Upper lobe of left lung (tissue), 6 donors: Measurements from ENCODE around the gene EFCAB10. TPM values are rescaled to one million over a fixed set of nuclear protein-coding genes. Genes with fewer than 3 reads are reported as not detected.

ENCODE experiments used
- ATAC-seq, 2 donors: fragments of 200-7000 bp; cut with Tn5 transposase; one replicate each; pipeline ENCODE4 v1.9.1; 2022; ENCODE audit warnings: mild to moderate bottlenecking in 2 of 2, moderate library complexity in 2 of 2; ENCODE audit not compliant: low FRiP score in 2 of 2
- DNase-seq, 2 donors: peaks; one replicate each; pipeline ENCODE4 v3.0.0-alpha.2; 2019 to 2020
- H3K27ac ChIP-seq, 4 donors: fragments of 200-600 bp; sonication (generic); one replicate each; pipeline ENCODE4 v1.5.1; 2016 to 2019
- H3K27me3 ChIP-seq, 4 donors: fragments of 200-600 bp; sonication (generic); one replicate each; pipeline ENCODE4 v1.5.1; 2017 to 2019
- H3K36me3 ChIP-seq, 4 donors: fragments of 200-600 bp; sonication (generic); one replicate each; pipeline ENCODE4 v1.5.1; 2016 to 2019
- H3K4me1 ChIP-seq, 4 donors: fragments of 200-600 bp; sonication (generic); one replicate each; pipeline ENCODE4 v1.5.1; 2018 to 2019
- H3K4me3 ChIP-seq, 4 donors: fragments of 200-600 bp; sonication (generic); one replicate each; pipeline ENCODE4 v1.5.1; 2017 to 2019; ENCODE audit warnings: mild to moderate bottlenecking in 2 of 4, moderate library complexity in 1 of 4
- H3K9me3 ChIP-seq, 4 donors: fragments of 200-600 bp; sonication (generic); one replicate each; pipeline ENCODE4 v1.5.1; 2018 to 2019
- EP300 ChIP-seq, 4 donors: sonication (generic); formaldehyde crosslinking; IDR thresholded peaks; one replicate each; pipeline ENCODE4 v1.5.1; 2017; ENCODE audit warnings: antibody characterized with exemption in 4 of 4, control low read depth in 2 of 4
- POLR2A ChIP-seq, 4 donors: fragments of 450-650 bp; IDR thresholded peaks; one replicate each; pipeline ENCODE4 v1.5.1; 2016 to 2017; ENCODE audit warnings: antibody characterized with exemption in 4 of 4, mild to moderate bottlenecking in 2 of 4
- POLR2AphosphoS5 ChIP-seq, 2 donors: sonication (generic); formaldehyde crosslinking; IDR thresholded peaks; one replicate each; pipeline ENCODE4 v1.5.1; 2017; ENCODE audit warnings: antibody characterized with exemption in 2 of 2
- WGBS, 2 donors: methylation state at CpG; one replicate each; pipeline ENCODE4 v1.1.5; 2017 to 2018; 5-methylcytosine and 5-hydroxymethylcytosine counted together
- total RNA-seq, 6 donors: library from RNA; depleted of rRNA in 4 of 6; stranded (reverse); fragments of >200 nt in 4 of 6; gene quantifications; one replicate each; pipeline versions ENCODE4 v1.1.0 to v1.2.1, GENCODE V29; 2016 to 2021
- TF ChIP-seq, protein P1 (sequence below), 6 experiments: fragments of 450-650 bp in 4 of 6; fragments of 200-600 bp in 2 of 6; sonication (generic) in 2 of 6; IDR thresholded peaks; one replicate each; pipeline ENCODE4 v1.5.1; 2016 to 2019; ENCODE audit warnings: antibody characterized with exemption in 6 of 6
- donor health status: DM: no; HTN: no; CAD: no; lungs with moderate emphysema.
- donor health status: DM: no; HTN: yes; CAD: no; lungs with severe emphysema.

EFCAB10 gene
- total RNA-seq, 6 donors from 2014 or later = 0.86 to 26.2 (median 5.1) TPM; not detected in 1

DNA sequence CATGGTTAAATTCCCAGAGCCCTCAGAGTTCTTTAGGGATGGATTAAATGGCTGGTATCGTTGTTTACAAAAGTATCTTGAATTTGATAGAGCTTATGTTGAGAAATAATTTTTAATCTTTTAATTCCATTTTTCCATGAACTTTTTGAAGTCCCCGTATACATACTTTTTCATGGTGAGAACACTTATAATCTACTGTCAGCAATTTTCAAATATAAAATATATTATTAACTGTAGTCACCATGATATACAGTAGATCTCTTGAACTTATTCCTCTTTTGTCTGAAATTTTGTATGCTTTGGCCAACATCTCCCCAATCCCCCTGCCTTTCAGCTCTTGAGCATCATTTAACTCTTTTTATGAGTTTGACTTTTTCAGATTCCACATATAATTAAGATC is 9.4 kb downstream of the EFCAB10 start:
- peaks cover 0 to 21% (median 11%) of the 10 kb centered on the region in 4 donors for H3K36me3 ChIP-seq
- DNase-seq (no peak), ATAC-seq (no peak)
- H3K9me3 ChIP-seq = no peaks in the 10 kb centered on the region
- no peak for TF ChIP-seq EP300 (IDR thresholded peaks at IDR 0.05)
- TF ChIP-seq, protein P1, sequence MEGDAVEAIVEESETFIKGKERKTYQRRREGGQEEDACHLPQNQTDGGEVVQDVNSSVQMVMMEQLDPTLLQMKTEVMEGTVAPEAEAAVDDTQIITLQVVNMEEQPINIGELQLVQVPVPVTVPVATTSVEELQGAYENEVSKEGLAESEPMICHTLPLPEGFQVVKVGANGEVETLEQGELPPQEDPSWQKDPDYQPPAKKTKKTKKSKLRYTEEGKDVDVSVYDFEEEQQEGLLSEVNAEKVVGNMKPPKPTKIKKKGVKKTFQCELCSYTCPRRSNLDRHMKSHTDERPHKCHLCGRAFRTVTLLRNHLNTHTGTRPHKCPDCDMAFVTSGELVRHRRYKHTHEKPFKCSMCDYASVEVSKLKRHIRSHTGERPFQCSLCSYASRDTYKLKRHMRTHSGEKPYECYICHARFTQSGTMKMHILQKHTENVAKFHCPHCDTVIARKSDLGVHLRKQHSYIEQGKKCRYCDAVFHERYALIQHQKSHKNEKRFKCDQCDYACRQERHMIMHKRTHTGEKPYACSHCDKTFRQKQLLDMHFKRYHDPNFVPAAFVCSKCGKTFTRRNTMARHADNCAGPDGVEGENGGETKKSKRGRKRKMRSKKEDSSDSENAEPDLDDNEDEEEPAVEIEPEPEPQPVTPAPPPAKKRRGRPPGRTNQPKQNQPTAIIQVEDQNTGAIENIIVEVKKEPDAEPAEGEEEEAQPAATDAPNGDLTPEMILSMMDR (IDR thresholded peaks at IDR 0.05) = no peak
- no peak for TF ChIP-seq POLR2AphosphoS5 (IDR thresholded peaks at IDR 0.05)
- TF ChIP-seq POLR2A (IDR thresholded peaks at IDR 0.05) = no peak
- H3K27me3 ChIP-seq = no peaks in the 10 kb centered on the region
- H3K4me1 ChIP-seq = no peaks in the 10 kb centered on the region
- no peak overlapping the region for H3K4me3 ChIP-seq
- WGBS, 2 donors = 92 to 96% methylated on average over 2 of the region's 2 CpGs
- no peak overlapping the region for H3K27ac ChIP-seq

DNA sequence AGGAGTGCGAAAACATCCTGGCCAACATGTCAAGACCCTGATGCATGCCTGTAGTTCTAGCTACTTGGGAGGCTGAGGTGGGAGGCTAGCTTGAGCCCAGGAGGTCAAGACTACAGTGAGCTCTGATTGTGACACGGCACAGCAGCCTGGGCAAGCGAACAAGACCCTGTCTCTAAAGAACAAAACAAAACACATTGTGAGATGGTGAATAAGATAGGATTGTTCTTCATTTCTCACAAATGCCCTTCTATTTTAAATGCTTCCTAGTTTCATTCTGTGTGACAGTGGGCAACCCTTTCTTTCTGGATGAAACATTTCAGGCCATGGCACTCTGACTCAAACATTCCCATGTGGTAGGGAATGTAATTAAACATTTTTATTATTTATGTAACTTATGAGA is 13.5 kb downstream of the EFCAB10 start:
- H3K4me3 ChIP-seq = no peak overlapping the region
- no peaks in the 10 kb centered on the region for H3K27me3 ChIP-seq
- WGBS, 2 donors = 82 to 90% methylated on average over 3 of the region's 3 CpGs
- no peak overlapping the region for H3K27ac ChIP-seq
- H3K9me3 ChIP-seq = no peaks in the 10 kb centered on the region
- no peak for ATAC-seq
- no peak for DNase-seq
- peaks cover 9 to 57% (median 37%) of the 10 kb centered on the region in 4 donors for H3K36me3 ChIP-seq
- TF ChIP-seq POLR2A (IDR thresholded peaks at IDR 0.05) (no peak), POLR2AphosphoS5 (IDR thresholded peaks at IDR 0.05) (no peak), EP300 (IDR thresholded peaks at IDR 0.05) (no peak)
- TF ChIP-seq, protein P1 (IDR thresholded peaks at IDR 0.05) = no peak
- H3K4me1 ChIP-seq = no peaks in the 10 kb centered on the region

DNA sequence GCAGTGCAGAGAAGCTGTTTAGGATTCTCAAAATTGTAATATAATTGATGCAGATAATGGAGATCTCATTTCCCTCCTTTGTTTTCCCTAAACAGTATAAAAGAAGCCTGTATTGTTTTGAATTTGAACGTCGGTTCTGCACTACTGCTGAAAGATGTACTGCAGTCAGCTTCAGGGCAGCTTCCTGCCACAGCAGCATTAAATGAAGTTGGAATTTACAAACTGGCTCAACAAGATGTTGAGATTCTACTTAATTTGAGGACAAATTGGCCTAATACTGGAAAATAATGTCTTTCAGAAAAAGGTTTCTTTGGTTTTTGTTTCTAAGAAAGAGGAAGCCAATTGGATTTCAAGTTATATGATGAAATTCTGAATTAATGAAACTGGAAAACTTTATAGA is 14.3 kb downstream of the EFCAB10 start:
- Histone ChIP-seq H3K27me3 (no peaks in the 10 kb centered on the region), H3K27ac (no peak overlapping the region), H3K4me3 (no peak overlapping the region), H3K36me3 (peaks cover 9 to 64% (median 44%) of the 10 kb centered on the region in 4 donors), H3K9me3 (no peaks in the 10 kb centered on the region), H3K4me1 (no peaks in the 10 kb centered on the region)
- DNase-seq = no peak
- no peak for ATAC-seq
- 58% methylated on average over 2 of the region's 2 CpGs for WGBS, 2 donors
- TF ChIP-seq POLR2AphosphoS5 (IDR thresholded peaks at IDR 0.05) = no peak
- TF ChIP-seq, protein P1 (IDR thresholded peaks at IDR 0.05) = no peak
- TF ChIP-seq EP300 (IDR thresholded peaks at IDR 0.05) = no peak
- TF ChIP-seq POLR2A (IDR thresholded peaks at IDR 0.05) = no peak

DNA sequence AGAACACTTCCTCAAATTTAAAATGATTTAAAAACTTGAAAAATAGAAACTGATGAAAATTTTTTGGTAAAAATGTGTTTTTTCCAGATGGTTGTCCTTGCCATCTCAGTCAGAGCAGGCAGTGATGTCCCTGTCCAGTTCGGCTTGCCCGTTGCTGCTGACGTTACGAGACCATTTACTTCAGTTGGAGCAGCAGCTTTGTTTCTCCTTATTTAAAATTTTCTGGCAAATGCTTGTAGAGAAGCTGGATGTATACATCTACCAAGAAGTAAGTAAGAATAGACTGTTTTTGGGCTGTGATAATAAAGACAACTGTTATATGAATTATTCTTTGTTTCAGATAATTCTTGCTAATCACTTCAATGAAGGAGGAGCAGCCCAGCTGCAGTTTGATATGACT is 16.1 kb downstream of the EFCAB10 start:
- no peak for DNase-seq
- H3K4me3 ChIP-seq = no peak overlapping the region
- peaks cover 15 to 82% (median 50%) of the 10 kb centered on the region in 4 donors for H3K36me3 ChIP-seq
- 94 to 97% methylated on average over 4 of the region's 4 CpGs for WGBS, 2 donors
- no peak for ATAC-seq
- no peak overlapping the region for H3K27ac ChIP-seq
- no peaks in the 10 kb centered on the region for H3K27me3 ChIP-seq
- H3K9me3 ChIP-seq = no peaks in the 10 kb centered on the region
- H3K4me1 ChIP-seq = no peaks in the 10 kb centered on the region
- TF ChIP-seq POLR2AphosphoS5 (IDR thresholded peaks at IDR 0.05) (no peak), EP300 (IDR thresholded peaks at IDR 0.05) (no peak), POLR2A (IDR thresholded peaks at IDR 0.05) (no peak)
- TF ChIP-seq, protein P1 (IDR thresholded peaks at IDR 0.05) = no peak

DNA sequence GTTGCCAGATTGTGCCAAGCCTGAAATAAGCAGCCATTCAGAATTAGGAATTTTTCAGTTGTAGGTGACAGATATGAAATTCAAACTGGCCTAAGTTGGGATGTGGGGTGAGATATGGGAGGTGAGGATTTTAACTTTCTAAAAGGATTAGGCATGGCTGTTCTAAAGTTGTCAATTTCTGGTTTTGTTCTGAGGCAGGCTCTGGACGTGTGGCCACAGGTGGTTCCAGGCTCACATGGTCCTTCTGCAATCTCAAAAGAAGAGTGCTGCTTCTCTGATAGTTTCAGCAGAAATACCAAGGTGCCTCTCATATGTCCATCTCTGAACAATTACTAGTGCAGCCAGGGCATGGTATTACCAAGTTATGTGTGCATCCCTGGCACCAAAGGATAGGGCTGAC is 21.4 kb downstream of the EFCAB10 start:
- no peak overlapping the region for H3K4me3 ChIP-seq
- ATAC-seq (no peak), DNase-seq (no peak)
- peaks cover 25 to 90% (median 45%) of the 10 kb centered on the region in 4 donors for H3K36me3 ChIP-seq
- no peak overlapping the region for H3K27ac ChIP-seq
- no peaks in the 10 kb centered on the region for H3K9me3 ChIP-seq
- 87 to 90% methylated on average over 1 of the region's 1 CpG for WGBS, 2 donors
- no peaks in the 10 kb centered on the region for H3K27me3 ChIP-seq
- no peaks in the 10 kb centered on the region for H3K4me1 ChIP-seq
- TF ChIP-seq POLR2AphosphoS5 (IDR thresholded peaks at IDR 0.05) (no peak), EP300 (IDR thresholded peaks at IDR 0.05) (no peak), POLR2A (IDR thresholded peaks at IDR 0.05) (no peak)
- TF ChIP-seq, protein P1 (IDR thresholded peaks at IDR 0.05) = no peak
